ENCODE data around the gene OR2AG1.

DNA sequence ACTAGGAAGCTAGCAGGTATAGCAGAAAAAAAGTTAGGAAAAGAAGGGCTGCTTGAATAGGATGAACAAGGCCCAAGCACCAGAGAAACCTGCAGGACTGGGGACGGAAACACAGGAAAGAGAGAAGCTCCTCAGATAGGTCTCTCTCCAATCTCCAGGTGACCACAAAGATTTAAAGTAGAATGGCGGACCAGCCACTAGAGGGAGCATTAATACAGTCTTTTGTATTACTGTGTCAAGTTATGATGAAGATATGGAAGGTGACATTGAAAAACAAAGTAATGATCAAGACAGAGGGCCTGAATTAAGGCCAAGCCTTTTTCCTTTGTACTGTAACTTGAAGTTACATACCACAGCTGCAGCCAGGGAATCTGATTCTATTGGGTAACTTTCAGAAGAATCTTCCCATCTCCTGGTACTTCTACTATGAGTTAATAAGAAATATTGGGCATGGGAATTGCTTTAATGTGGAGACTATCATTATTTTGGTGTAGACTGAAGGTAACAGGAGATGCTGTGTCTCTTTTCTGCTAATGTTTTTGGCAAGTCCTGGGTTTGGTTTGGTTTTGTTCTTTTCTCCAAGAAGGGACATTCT, 44.9 kb upstream of the OR2AG1 start:
- TF ChIP-seq CTCF (IDR thresholded peaks at IDR 0.05) (peak; percentile 38 to 52 (median 50)), POLR2A (IDR thresholded peaks at IDR 0.05) (no peak)

Measured in tibial nerve (tissue), 3 donors.